ENCODE data around the gene S100A9. TPM values are rescaled to one million over a fixed set of nuclear protein-coding genes. Genes with fewer than 3 reads are reported as not detected.

Gene S100A9
- total and polyA plus RNA-seq, 4 donors = 35.0 to 603 (median 158) TPM

GRCh38 chr1:153357076-153357852 lies 390 bp upstream of the S100A9 start:
- Histone ChIP-seq H3K36me3 (ENCODE audit: control insufficient read depth in 4 of 4, insufficient read depth in 3 of 4, low read depth in 1 of 4, low read length in 3 of 4) (no peaks in the 10 kb centered on the region), H3K27me3 (ENCODE audit: control insufficient read depth in 4 of 4, insufficient read depth in 4 of 4, low read length in 3 of 4) (no peaks in the 10 kb centered on the region), H3K27ac (ENCODE audit: low read depth in 1 of 2, low read length in 2 of 2) (peak overlapping the region; percentile 31 to 73), H3K9me3 (ENCODE audit: control insufficient read depth in 4 of 4, low read length in 3 of 4) (no peaks in the 10 kb centered on the region), H3K4me3 (ENCODE audit: low read depth in 1 of 3, low read length in 3 of 3) (no peak overlapping the region), H3K4me1 (ENCODE audit: control insufficient read depth in 4 of 4, insufficient read depth in 4 of 4, low read length in 3 of 4) (peaks cover 0 to 11% (median 5%) of the 10 kb centered on the region in 4 donors), H3K9ac (ENCODE audit: low read depth in 1 of 2, low read length in 2 of 2) (no peak overlapping the region)
- TF ChIP-seq, protein P1, sequence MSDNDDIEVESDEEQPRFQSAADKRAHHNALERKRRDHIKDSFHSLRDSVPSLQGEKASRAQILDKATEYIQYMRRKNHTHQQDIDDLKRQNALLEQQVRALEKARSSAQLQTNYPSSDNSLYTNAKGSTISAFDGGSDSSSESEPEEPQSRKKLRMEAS (IDR thresholded peaks at IDR 0.05) = peak; percentile 74
- TF ChIP-seq TAF1 (conservative IDR thresholded peaks at IDR 0.05) = no peak
- no peak for TF ChIP-seq HNF4G (IDR thresholded peaks at IDR 0.05)
- TF ChIP-seq EGR1 (IDR thresholded peaks at IDR 0.05; ENCODE audit: low read depth in 2 of 2) = peak in 1 of 2 donors; percentile 27
- TF ChIP-seq JUND (IDR thresholded peaks at IDR 0.05) = peak in 1 of 2 donors; percentile 18
- no peak for TF ChIP-seq ATF3 (IDR thresholded peaks at IDR 0.05)
- TF ChIP-seq, protein P2, sequence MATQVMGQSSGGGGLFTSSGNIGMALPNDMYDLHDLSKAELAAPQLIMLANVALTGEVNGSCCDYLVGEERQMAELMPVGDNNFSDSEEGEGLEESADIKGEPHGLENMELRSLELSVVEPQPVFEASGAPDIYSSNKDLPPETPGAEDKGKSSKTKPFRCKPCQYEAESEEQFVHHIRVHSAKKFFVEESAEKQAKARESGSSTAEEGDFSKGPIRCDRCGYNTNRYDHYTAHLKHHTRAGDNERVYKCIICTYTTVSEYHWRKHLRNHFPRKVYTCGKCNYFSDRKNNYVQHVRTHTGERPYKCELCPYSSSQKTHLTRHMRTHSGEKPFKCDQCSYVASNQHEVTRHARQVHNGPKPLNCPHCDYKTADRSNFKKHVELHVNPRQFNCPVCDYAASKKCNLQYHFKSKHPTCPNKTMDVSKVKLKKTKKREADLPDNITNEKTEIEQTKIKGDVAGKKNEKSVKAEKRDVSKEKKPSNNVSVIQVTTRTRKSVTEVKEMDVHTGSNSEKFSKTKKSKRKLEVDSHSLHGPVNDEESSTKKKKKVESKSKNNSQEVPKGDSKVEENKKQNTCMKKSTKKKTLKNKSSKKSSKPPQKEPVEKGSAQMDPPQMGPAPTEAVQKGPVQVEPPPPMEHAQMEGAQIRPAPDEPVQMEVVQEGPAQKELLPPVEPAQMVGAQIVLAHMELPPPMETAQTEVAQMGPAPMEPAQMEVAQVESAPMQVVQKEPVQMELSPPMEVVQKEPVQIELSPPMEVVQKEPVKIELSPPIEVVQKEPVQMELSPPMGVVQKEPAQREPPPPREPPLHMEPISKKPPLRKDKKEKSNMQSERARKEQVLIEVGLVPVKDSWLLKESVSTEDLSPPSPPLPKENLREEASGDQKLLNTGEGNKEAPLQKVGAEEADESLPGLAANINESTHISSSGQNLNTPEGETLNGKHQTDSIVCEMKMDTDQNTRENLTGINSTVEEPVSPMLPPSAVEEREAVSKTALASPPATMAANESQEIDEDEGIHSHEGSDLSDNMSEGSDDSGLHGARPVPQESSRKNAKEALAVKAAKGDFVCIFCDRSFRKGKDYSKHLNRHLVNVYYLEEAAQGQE (IDR thresholded peaks at IDR 0.05) = peak; percentile 39
- peak in 1 of 2 donors; percentile 55 for TF ChIP-seq GABPA (IDR thresholded peaks at IDR 0.05 in 1 of 2, conservative IDR thresholded peaks at IDR 0.05 in 1 of 2)
- TF ChIP-seq SP1 (IDR thresholded peaks at IDR 0.05) = peak; percentile 47
- no peak for TF ChIP-seq FOXA1 (IDR thresholded peaks at IDR 0.05)
- TF ChIP-seq FOXA2 (IDR thresholded peaks at IDR 0.05) = no peak
- TF ChIP-seq ZBTB33 (IDR thresholded peaks at IDR 0.05) = no peak
- TF ChIP-seq NR2F2 (IDR thresholded peaks at IDR 0.05) = no peak
- TF ChIP-seq YY1 (IDR thresholded peaks at IDR 0.05) = peak; percentile 72
- TF ChIP-seq, protein P3, sequence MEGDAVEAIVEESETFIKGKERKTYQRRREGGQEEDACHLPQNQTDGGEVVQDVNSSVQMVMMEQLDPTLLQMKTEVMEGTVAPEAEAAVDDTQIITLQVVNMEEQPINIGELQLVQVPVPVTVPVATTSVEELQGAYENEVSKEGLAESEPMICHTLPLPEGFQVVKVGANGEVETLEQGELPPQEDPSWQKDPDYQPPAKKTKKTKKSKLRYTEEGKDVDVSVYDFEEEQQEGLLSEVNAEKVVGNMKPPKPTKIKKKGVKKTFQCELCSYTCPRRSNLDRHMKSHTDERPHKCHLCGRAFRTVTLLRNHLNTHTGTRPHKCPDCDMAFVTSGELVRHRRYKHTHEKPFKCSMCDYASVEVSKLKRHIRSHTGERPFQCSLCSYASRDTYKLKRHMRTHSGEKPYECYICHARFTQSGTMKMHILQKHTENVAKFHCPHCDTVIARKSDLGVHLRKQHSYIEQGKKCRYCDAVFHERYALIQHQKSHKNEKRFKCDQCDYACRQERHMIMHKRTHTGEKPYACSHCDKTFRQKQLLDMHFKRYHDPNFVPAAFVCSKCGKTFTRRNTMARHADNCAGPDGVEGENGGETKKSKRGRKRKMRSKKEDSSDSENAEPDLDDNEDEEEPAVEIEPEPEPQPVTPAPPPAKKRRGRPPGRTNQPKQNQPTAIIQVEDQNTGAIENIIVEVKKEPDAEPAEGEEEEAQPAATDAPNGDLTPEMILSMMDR (IDR thresholded peaks at IDR 0.05; ENCODE audit: low read depth, low read length, missing input control) = no peak
- TF ChIP-seq HNF4A (conservative IDR thresholded peaks at IDR 0.05) = peak; percentile 67 to 75
- TF ChIP-seq RAD21 (IDR thresholded peaks at IDR 0.05) = peak in 1 of 2 donors; percentile 44
- peak; percentile 31 to 56 for TF ChIP-seq RXRA (IDR thresholded peaks at IDR 0.05)
- peak; percentile 34 for DNase-seq (ENCODE audit: low spot score)
- 56% methylated on average over 10 of the region's 10 CpGs for WGBS
